ENCODE results near the gene KRT73. TPM values are rescaled to one million over a fixed set of nuclear protein-coding genes. Genes with fewer than 3 reads are reported as not detected.

KRT73 gene
- total and polyA plus RNA-seq, 2 donors (not counting 3 experiments of a cell fraction or from before 2014, with no cell fraction given) = not detected

DNA sequence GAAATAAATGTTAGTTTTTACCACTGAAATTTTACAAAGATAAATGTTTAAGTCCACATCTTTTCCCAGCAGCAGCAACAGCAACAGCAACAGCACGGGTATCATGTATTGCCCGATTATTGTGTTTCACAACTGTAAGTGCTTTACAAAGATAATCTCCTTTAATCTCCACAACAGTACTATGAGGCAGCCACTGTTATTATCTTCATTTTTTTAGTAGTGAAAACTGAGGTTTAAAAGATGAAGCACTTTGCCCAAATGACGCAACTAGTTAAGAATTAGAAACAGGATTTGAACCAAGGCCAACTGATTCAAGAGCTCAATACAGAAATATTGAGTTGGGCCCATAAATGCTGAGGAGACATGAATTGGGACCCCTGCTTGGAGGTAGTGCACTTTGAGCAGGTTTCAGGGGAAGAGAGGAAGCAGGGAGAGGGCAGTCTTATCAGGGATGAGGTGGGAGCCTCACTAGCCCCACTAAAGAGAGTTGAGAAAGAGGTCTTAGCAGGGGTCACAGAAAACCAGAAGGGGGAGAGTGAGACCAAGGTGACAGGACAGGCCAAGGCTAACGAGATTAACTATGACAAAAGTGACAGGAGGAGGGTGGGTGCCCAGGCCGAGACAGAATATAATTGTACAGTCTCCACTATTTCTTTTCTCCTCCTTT lies 18.4 kb upstream of the KRT73 start:
- Histone ChIP-seq H3K4me1 (ENCODE audit: control insufficient read depth, extremely low read depth, insufficient read depth, low read length) (no peaks in the 10 kb centered on the region), H3K9me1 (replicated peaks; ENCODE audit: control insufficient read depth, extremely low read depth, insufficient read depth, low read length) (no peaks in the 10 kb centered on the region), H4K20me1 (replicated peaks; ENCODE audit: control insufficient read depth, extremely low read depth, insufficient read depth, low read length) (no peaks in the 10 kb centered on the region), H3K79me2 (ENCODE audit: control insufficient read depth, insufficient read depth, low read length) (no peaks in the 10 kb centered on the region), H3K4me2 (ENCODE audit: insufficient read depth, low read length) (no peak overlapping the region), H3K36me3 (ENCODE audit: control insufficient read depth in 2 of 2, extremely low read depth in 1 of 2, insufficient read depth in 2 of 2, low read length in 2 of 2) (no peaks in the 10 kb centered on the region), H3K27ac (ENCODE audit: insufficient read depth, low read depth, low read length) (no peak overlapping the region), H3K9ac (replicated peaks; ENCODE audit: extremely low read depth, insufficient read depth, low read length) (no peak overlapping the region), H3K4me3 (replicated peaks in 1 of 3; ENCODE audit: insufficient read depth in 1 of 3, low read depth in 1 of 3, low read length in 3 of 3) (no peak overlapping the region), H3K27me3 (ENCODE audit: control insufficient read depth in 2 of 2, insufficient read depth in 2 of 2, low read length in 2 of 2) (peaks cover 12 to 24% of the 10 kb centered on the region in 2 experiments), H2AFZ (ENCODE audit: low read depth, low read length) (no peak overlapping the region), H3K9me3 (replicated peaks; ENCODE audit: control insufficient read depth, insufficient read depth, low read length) (no peaks in the 10 kb centered on the region)
- BruUV-seq (replicated peaks) = no TSS peak
- dilution Hi-C loops (cut with MboI; ENCODE audit: extremely low pct_ligation_motif_present, low sequenced_read_pairs) (no loop called here), intact Hi-C loops (cut with micrococcal nuclease) (no loop called here)
- ChIA-PET CTCF (no interaction called here), POLR2A (no interaction called here)
- no peak for TF ChIP-seq JUN (IDR thresholded peaks at IDR 0.05; ENCODE audit: borderline replicate concordance, insufficient read depth, insufficient read length, low read depth)
- TF ChIP-seq, protein P1, sequence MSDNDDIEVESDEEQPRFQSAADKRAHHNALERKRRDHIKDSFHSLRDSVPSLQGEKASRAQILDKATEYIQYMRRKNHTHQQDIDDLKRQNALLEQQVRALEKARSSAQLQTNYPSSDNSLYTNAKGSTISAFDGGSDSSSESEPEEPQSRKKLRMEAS (IDR thresholded peaks at IDR 0.05; ENCODE audit: insufficient read depth, insufficient read length) = no peak
- no peak for TF ChIP-seq MYC (IDR thresholded peaks at IDR 0.05; ENCODE audit: low read depth, low read length)
- TF ChIP-seq GATA2 (IDR thresholded peaks at IDR 0.05; ENCODE audit: insufficient read depth, insufficient read length, low read depth, low read length) = no peak
- no peak for TF ChIP-seq POLR2A (IDR thresholded peaks at IDR 0.05; ENCODE audit: low read depth, low read length)
- no peak for TF ChIP-seq FOS (IDR thresholded peaks at IDR 0.05; ENCODE audit: borderline replicate concordance, insufficient read depth, low read length)
- no peak for TF ChIP-seq EZH2 (IDR thresholded peaks at IDR 0.05; ENCODE audit: borderline replicate concordance, low read depth, low read length, severe bottlenecking)
- TF ChIP-seq, protein P2, sequence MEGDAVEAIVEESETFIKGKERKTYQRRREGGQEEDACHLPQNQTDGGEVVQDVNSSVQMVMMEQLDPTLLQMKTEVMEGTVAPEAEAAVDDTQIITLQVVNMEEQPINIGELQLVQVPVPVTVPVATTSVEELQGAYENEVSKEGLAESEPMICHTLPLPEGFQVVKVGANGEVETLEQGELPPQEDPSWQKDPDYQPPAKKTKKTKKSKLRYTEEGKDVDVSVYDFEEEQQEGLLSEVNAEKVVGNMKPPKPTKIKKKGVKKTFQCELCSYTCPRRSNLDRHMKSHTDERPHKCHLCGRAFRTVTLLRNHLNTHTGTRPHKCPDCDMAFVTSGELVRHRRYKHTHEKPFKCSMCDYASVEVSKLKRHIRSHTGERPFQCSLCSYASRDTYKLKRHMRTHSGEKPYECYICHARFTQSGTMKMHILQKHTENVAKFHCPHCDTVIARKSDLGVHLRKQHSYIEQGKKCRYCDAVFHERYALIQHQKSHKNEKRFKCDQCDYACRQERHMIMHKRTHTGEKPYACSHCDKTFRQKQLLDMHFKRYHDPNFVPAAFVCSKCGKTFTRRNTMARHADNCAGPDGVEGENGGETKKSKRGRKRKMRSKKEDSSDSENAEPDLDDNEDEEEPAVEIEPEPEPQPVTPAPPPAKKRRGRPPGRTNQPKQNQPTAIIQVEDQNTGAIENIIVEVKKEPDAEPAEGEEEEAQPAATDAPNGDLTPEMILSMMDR (IDR thresholded peaks at IDR 0.05; ENCODE audit: extremely low read depth in 1 of 2, insufficient read depth in 1 of 2, low read depth in 1 of 2, low read length in 2 of 2) = no peak
- TF ChIP-seq POLR2AphosphoS5 (IDR thresholded peaks at IDR 0.05; ENCODE audit: insufficient read depth, low read depth, low read length) = no peak
- no peak for FAIRE-seq
- DNase-seq (ENCODE audit: low read depth, low spot score) = no peak
